ENCODE results near the gene SLC29A2.

GRCh38 chr11:66359662-66360087 lies 11.9 kb downstream of the SLC29A2 start:
- TF ChIP-seq TSHZ2 (CRISPR knock-in tag; IDR thresholded peaks at IDR 0.05) (no peak), PATZ1 (CRISPR knock-in tag; IDR thresholded peaks at IDR 0.05; ENCODE audit: borderline replicate concordance) (no peak), ISL1 (CRISPR knock-in tag; IDR thresholded peaks at IDR 0.05) (no peak), CREB5 (CRISPR knock-in tag; IDR thresholded peaks at IDR 0.05; ENCODE audit: low read depth) (no peak), RARB (CRISPR knock-in tag; IDR thresholded peaks at IDR 0.05) (no peak), ZFP3 (CRISPR knock-in tag; IDR thresholded peaks at IDR 0.05) (no peak), TOX (CRISPR knock-in tag; IDR thresholded peaks at IDR 0.05; ENCODE audit: borderline replicate concordance) (no peak), ZNF8 (CRISPR knock-in tag; IDR thresholded peaks at IDR 0.05) (no peak), ZFP30 (CRISPR knock-in tag; IDR thresholded peaks at IDR 0.05) (no peak), TCF4 (CRISPR knock-in tag; IDR thresholded peaks at IDR 0.05; ENCODE audit: borderline replicate concordance) (no peak)
